GM19372 (cell line): ENCODE results near the gene ZNF638.
A peak's percentile ranks its signal among the peaks of the same experiment; 100 is the strongest.
"Not testable (repeated sequence)": the region's sequence is repeated elsewhere in the genome, so short reads cannot be mapped to it uniquely, and the experiment has no call there.

Experiments
- ATAC-seq: cut with Tn5 transposase; IDR thresholded peaks from one replicate; pipeline ENCODE4 v1.9.1; 2021; ENCODE audit warnings: mild to moderate bottlenecking, low read depth, moderate library complexity; ENCODE audit not compliant: unreplicated experiment

The ZNF638 gene, protein sequence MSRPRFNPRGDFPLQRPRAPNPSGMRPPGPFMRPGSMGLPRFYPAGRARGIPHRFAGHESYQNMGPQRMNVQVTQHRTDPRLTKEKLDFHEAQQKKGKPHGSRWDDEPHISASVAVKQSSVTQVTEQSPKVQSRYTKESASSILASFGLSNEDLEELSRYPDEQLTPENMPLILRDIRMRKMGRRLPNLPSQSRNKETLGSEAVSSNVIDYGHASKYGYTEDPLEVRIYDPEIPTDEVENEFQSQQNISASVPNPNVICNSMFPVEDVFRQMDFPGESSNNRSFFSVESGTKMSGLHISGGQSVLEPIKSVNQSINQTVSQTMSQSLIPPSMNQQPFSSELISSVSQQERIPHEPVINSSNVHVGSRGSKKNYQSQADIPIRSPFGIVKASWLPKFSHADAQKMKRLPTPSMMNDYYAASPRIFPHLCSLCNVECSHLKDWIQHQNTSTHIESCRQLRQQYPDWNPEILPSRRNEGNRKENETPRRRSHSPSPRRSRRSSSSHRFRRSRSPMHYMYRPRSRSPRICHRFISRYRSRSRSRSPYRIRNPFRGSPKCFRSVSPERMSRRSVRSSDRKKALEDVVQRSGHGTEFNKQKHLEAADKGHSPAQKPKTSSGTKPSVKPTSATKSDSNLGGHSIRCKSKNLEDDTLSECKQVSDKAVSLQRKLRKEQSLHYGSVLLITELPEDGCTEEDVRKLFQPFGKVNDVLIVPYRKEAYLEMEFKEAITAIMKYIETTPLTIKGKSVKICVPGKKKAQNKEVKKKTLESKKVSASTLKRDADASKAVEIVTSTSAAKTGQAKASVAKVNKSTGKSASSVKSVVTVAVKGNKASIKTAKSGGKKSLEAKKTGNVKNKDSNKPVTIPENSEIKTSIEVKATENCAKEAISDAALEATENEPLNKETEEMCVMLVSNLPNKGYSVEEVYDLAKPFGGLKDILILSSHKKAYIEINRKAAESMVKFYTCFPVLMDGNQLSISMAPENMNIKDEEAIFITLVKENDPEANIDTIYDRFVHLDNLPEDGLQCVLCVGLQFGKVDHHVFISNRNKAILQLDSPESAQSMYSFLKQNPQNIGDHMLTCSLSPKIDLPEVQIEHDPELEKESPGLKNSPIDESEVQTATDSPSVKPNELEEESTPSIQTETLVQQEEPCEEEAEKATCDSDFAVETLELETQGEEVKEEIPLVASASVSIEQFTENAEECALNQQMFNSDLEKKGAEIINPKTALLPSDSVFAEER (N-terminal part only)

GRCh38 chr2:71331581-71332434 is at the start of gene ZNF638:
ZNF638 (plus strand) TSS chr2:71331782; CDS start chr2:71348955, 17,173 bp downstream.
- ATAC-seq, result peak; percentile 97

GRCh38 chr2:71281950-71282349 is 49.6 kb upstream of the ZNF638 start:
- ATAC-seq, result no peak

- ATAC-seq, result no peak
These were observed 49.1 kb upstream of the ZNF638 start for GRCh38 chr2:71282493-71282892.

GRCh38 chr2:71283131-71283530 is 48.5 kb upstream of the ZNF638 start:
- no peak for ATAC-seq

DNA sequence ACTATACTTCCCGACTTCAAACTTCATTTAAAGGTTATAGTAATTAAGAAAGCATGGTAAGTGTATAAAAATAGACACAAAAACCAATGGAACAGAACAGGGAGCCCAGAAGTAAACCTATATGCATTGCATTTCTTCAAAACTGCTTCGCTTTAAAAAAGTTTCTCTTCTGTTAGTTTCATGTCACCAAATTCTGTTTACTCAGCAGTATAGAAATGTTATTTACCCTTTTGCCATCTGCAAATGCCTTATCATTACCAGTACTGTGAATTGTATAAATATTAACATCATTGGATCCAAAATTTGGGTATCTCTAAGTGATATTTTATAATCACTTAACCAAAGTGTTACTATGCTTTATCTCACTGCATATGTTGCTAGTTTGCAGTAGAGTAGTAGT is 45.9 kb upstream of the ZNF638 start:
- ATAC-seq, result no peak

GRCh38 chr2:71291398-71291797 is 40.2 kb upstream of the ZNF638 start:
- ATAC-seq, result no peak

- no peak for ATAC-seq
These were observed 39.4 kb upstream of the ZNF638 start for GRCh38 chr2:71292159-71292558.

GRCh38 chr2:71298914-71299313 is 32.7 kb upstream of the ZNF638 start:
- no peak for ATAC-seq

GRCh38 chr2:71299507-71299906 is 32.1 kb upstream of the ZNF638 start:
- no peak for ATAC-seq

- no peak for ATAC-seq
These were observed 27.7 kb upstream of the ZNF638 start for GRCh38 chr2:71303849-71304248.

GRCh38 chr2:71306762-71307161 is 24.8 kb upstream of the ZNF638 start:
- ATAC-seq, result no peak

DNA sequence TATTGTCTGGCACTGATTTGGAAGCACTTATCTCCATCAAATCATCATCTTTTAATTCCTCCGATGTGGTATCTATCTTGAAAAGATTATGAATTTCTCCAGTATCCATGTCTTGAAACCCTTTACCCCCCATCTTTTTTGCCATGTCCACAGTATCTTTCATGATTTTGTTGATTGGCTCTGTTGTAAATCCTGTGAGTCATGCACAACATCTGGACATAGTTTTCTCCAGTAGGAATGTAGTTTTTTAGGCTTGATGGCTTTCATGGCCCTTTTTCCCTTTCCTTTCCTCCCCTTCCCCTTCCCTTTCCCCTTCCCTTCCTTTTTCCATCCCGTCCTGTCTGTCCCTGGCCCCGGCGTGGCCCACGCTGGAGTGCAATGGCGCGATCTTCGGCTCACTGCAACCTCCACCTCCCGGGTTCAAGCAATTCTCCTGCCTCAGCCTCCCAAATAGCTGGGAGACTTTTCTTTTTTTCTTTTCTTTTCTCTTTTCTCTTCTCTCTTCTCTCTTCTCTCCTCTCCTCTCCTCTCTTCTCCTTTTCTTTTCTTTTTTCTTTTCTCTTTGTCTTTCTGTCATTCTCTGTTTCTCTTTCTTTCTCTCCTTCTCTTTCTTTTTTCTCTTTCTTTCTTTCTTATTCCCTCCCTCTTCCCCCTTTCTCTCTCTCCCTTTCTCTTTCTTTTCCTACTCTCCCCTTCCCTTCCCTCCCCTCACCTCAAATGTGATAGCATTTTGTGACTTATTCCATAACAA is 18.4 kb upstream of the ZNF638 start:
- ATAC-seq, result no peak

- ATAC-seq, result no peak
These were observed 14.5 kb upstream of the ZNF638 start for GRCh38 chr2:71317060-71317459.

DNA sequence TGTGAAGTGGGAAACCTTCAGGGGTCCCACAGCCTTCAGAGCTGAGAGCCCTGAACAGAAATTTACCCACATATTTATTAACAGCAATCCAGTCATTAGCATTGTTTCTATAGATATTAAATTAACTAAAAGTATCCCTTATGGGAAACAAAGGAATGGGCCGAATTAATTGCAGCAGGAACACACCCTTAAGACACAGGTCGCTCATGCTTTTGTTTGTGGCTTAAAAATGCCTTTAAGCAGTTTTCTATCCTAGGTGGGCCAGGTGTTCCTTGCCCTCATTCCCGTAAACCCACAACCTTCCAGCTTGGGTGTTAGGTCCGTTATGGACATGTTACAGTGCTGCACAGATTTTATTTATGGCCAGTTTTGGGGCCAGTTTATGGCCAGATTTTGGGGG is 13.7 kb upstream of the ZNF638 start:
- not testable (repeated sequence) for ATAC-seq

DNA sequence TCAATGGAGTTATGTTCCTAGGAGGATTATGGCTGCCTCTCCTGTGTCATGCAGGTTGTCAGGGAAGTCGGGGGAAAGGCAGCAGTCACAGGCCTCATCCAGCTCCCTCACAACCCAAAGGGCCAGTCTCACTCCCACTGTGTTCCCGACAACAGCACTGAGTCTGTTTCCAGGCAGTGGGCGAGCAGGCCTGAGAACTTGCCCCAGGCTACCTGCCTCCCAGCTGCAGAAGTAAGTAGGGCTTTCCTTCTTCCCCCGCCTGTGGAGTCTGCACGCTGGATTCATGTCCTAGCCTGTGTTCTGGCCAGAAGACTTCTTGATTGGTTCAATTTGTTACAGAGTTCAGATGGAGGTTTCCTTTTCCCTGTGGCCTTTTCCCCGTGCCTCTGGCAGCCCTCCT is 8.2 kb upstream of the ZNF638 start:
- ATAC-seq, result no peak

- no peak for ATAC-seq
These were observed 4.6 kb upstream of the ZNF638 start for GRCh38 chr2:71326968-71327367.

DNA sequence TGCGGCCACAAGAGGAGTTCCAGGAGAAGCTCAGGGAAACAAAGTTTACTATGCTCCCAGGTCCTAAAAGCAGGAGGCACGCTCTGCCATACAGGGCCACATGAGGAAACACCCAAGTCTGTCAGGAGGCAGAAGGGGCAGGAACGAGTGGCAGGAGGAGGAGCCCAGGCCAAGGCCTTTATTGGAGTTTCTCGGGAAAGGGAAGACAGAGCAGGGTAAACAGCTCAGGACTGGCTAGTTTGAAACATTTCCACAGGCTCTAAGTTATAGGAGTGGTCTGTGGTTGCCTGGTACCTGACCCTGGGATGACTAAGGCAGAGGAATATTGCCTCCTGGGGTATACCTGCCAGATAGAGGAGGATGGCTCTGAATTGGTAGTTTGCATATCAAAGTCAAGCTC is 3.7 kb upstream of the ZNF638 start:
- no peak for ATAC-seq

DNA sequence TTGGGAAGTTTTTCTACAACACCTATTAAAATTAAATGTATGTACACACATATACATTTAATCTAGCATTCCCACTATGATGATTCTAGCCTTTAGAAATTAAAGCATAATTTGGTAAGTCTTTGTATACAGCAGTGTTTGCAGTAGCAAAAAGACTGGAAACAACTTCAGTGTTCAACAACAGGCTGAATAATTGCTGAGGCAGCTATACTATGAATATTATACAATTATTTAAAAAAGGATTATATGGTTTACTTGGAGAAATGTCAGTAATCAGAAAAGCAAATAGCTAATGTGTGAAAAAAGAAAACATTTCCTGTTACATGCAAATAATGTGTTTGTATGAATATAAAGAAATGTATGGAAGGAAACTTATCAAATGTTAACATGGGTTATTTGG is 1.4 kb upstream of the ZNF638 start:
- ATAC-seq, result no peak
